Panc1 (cell line): Measurements from ENCODE around the gene RHOG. TPM values are rescaled to one million over a fixed set of nuclear protein-coding genes. Genes with fewer than 3 reads are reported as not detected.

Experiments
- ATAC-seq: fragments of 200-7000 bp; cut with Tn5 transposase; 2 replicates; pipeline ENCODE4 v1.9.1; 2020; ENCODE audit warnings: mild to moderate bottlenecking, moderate library complexity
- BruUV-seq: library from RNA; stranded (reverse); fragments of 400-500 nt; replicated peaks from 2 replicates; lab custom pipeline; 2021; lab: Mats Ljungman, UMichigan
- CTCF ChIA-PET: fragments of 300-600 bp; sonication (Branson Sonifier 250); formaldehyde crosslinking; loops from one replicate; lab custom pipeline; 2022; ENCODE audit warnings: antibody characterized with exemption; lab: Charles Lee
- POLR2A ChIA-PET: fragments of 300-600 bp; sonication (Branson Sonifier 250); formaldehyde crosslinking; loops from one replicate; lab custom pipeline; 2022; ENCODE audit warnings: antibody characterized with exemption; lab: Charles Lee
- DNase-seq: peaks from one replicate; pipeline ENCODE4 v3.0.0-alpha.2; 2010; ENCODE audit warnings: low read depth, low spot score
- H3K27ac ChIP-seq: 2 replicates; pipeline ENCODE4 v1.5.1; 2011; ENCODE audit warnings: mild to moderate bottlenecking, low read length, inconsistent platforms
- H3K27me3 ChIP-seq: fragments of 200-500 bp; sonication (Bioruptor generic); 2 replicates; pipeline ENCODE4 v1.6.0; 2014; ENCODE audit warnings: low read length, inconsistent platforms; ENCODE audit not compliant: control insufficient read depth, insufficient read depth
- H3K36me3 ChIP-seq: fragments of 200-500 bp; sonication (Bioruptor generic); 2 replicates; pipeline ENCODE4 v1.5.1; 2014; ENCODE audit warnings: inconsistent platforms, mild to moderate bottlenecking, low read length, moderate library complexity; ENCODE audit not compliant: control insufficient read depth, insufficient read depth
- H3K4me1 ChIP-seq: 2 replicates; pipeline ENCODE4 v1.5.1; 2011; ENCODE audit warnings: inconsistent platforms, mild to moderate bottlenecking, low read length, moderate library complexity; ENCODE audit not compliant: control insufficient read depth, insufficient read depth
- H3K4me3 ChIP-seq, 2 experiments: 2 replicates each; pipeline ENCODE4 v1.5.1; 2011 to 2012; ENCODE audit warnings: low read depth in 2 of 2, low read length in 2 of 2, mild to moderate bottlenecking in 2 of 2, inconsistent platforms in 1 of 2, moderate library complexity in 1 of 2
- H3K9me3 ChIP-seq: fragments of 200-500 bp; sonication (Bioruptor generic); 2 replicates; pipeline ENCODE4 v1.5.1; 2014; ENCODE audit warnings: low read depth, mild to moderate bottlenecking, inconsistent platforms, low read length, moderate library complexity; ENCODE audit not compliant: control insufficient read depth, insufficient read depth
- CTCF ChIP-seq: fragments of 450-650 bp; IDR thresholded peaks from 2 replicates; pipeline ENCODE4 v1.5.1; 2017; ENCODE audit warnings: mild to moderate bottlenecking
- POLR2AphosphoS5 ChIP-seq: IDR thresholded peaks from 2 replicates; pipeline ENCODE4 v1.6.1; 2012; ENCODE audit warnings: mild to moderate bottlenecking, low read depth, low read length, moderate library complexity
- REST ChIP-seq, 2 experiments: IDR thresholded peaks; 2 replicates each; pipeline ENCODE4 v1.6.1; 2011 to 2012; ENCODE audit warnings: low read depth in 2 of 2, control low read depth in 1 of 2, low read length in 1 of 2, mild to moderate bottlenecking in 1 of 2, moderate library complexity in 1 of 2; ENCODE audit not compliant: insufficient read depth in 1 of 2
- SIN3A ChIP-seq: IDR thresholded peaks from 2 replicates; pipeline ENCODE4 v1.6.1; 2012; ENCODE audit warnings: low read depth, mild to moderate bottlenecking, low read length, moderate library complexity, borderline replicate concordance; ENCODE audit not compliant: insufficient read depth
- TCF7L2 ChIP-seq: IDR thresholded peaks from 2 replicates; pipeline ENCODE4 v1.6.1; 2011; ENCODE audit warnings: mild to moderate bottlenecking, low read depth, low read length, inconsistent platforms
- in situ Hi-C: cut with HindIII; loops from 2 replicates; pipeline ENCODE4 v1.10.0; 2016; ENCODE audit warnings: low sequenced_read_pairs, low pct_unique_long_range_greater_than_20kb
- intact Hi-C: fragments of 100-400 bp; cut with micrococcal nuclease; formaldehyde crosslinking; loops from one replicate; pipeline ENCODE4 v1.10.0; 2022; ENCODE audit not compliant: unreplicated experiment
- total RNA-seq: library from RNA; stranded (reverse); gene quantifications from one replicate; pipeline ENCODE4 v1.2.1, GENCODE V29; 2021; ENCODE audit not compliant: unreplicated experiment

Gene RHOG
- total RNA-seq, 1 experiment from 2014 or later: 156 TPM

DNA sequence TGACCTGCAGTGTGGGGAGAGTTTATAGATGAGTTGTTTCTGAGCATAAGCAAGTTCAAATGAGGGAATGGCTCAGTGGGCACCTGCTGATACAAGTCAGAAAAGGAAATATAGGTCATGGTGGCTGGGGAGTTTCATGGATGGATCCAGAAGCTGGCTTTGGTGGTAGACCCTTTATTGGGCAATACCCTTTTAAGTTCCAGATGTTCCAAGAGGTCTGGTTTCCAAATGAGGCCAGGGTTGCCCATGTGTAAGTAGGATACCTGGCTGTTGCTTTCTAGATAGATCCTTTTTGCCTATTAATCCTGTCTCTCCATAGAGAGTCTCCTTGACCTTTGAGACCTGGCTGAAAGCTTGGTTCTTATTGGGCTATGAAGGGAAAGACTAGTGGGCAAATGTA lies 16.9 kb upstream of the RHOG start:
- no peak for DNase-seq
- BruUV-seq: no TSS peak
- Histone ChIP-seq H3K27me3 (no peaks in the 10 kb centered on the region), H3K27ac (0 out of 2 replicates have a peak overlapping the region, but pooled peaks have one; percentile 0), H3K36me3 (no peaks in the 10 kb centered on the region), H3K4me1 (peaks cover 52% of the 10 kb centered on the region), H3K9me3 (no peaks in the 10 kb centered on the region), H3K4me3 (peak overlapping the region; percentile 67 to 86; a peak in 2 of 4 replicates)
- TF ChIP-seq POLR2AphosphoS5 (no peak), CTCF (no peak), TCF7L2 (no peak), SIN3A (no peak), REST (IDR thresholded peaks at IDR 0.05; ENCODE audit: insufficient read depth in 1 of 2, low read depth in 2 of 2, low read length in 1 of 2) (no peak)
- ChIA-PET CTCF (interaction anchor here (3.7 kb wide), 1 partner anchor 8 kb away, joined by 14 read pairs; no protein-coding TSS in a partner anchor), POLR2A (interaction anchor here (0.6 kb wide), 1 partner anchor 13 kb away, joined by 3 read pairs; no protein-coding TSS in a partner anchor)
- intact Hi-C loops: loop anchor here (10.0 kb wide), 1 partner anchor 453 kb away; no protein-coding TSS in a partner anchor
- no peak for ATAC-seq
- in situ Hi-C loops: no loop called here

GRCh38 chr11:3856856-3857553 lies 16.2 kb upstream of the RHOG start:
- no peaks in the 10 kb centered on the region for H3K36me3 ChIP-seq
- peaks cover 52% of the 10 kb centered on the region for H3K4me1 ChIP-seq
- no peak for TF ChIP-seq SIN3A
- TF ChIP-seq TCF7L2: no peak
- TF ChIP-seq REST (IDR thresholded peaks at IDR 0.05; ENCODE audit: insufficient read depth in 1 of 2, low read depth in 2 of 2, low read length in 1 of 2): no peak
- no peak for TF ChIP-seq CTCF
- TF ChIP-seq POLR2AphosphoS5: no peak
- H3K4me3 ChIP-seq: peak overlapping the region; percentile 67 to 86
- ChIA-PET CTCF (interaction anchor here (3.7 kb wide), 1 partner anchor 7 kb away, joined by 14 read pairs; no protein-coding TSS in a partner anchor), POLR2A (interaction anchor here (0.6 kb wide), 1 partner anchor 14 kb away, joined by 3 read pairs; no protein-coding TSS in a partner anchor)
- H3K9me3 ChIP-seq: no peaks in the 10 kb centered on the region
- H3K27ac ChIP-seq: peak overlapping the region; percentile 73
- H3K27me3 ChIP-seq: no peaks in the 10 kb centered on the region
- ATAC-seq: no peak
- intact Hi-C loops (loop anchor here (10.0 kb wide), 1 partner anchor 452 kb away; no protein-coding TSS in a partner anchor), in situ Hi-C loops (no loop called here)
- BruUV-seq: no TSS peak
- no peak for DNase-seq
